Skeletal muscle satellite cell (primary cell): ENCODE measurements around the gene HTRA3.

ENCODE experiments used
- H3K27me3 ChIP-seq: 2 replicates; pipeline ENCODE4 v1.7.0; 2013; ENCODE audit warnings: low read length; ENCODE audit not compliant: control insufficient read depth, insufficient read depth
- H3K36me3 ChIP-seq: 2 replicates; pipeline ENCODE4 v1.7.0; 2013; ENCODE audit warnings: mild to moderate bottlenecking, control low read depth, low read length; ENCODE audit not compliant: insufficient read depth
- H3K4me1 ChIP-seq: 2 replicates; pipeline ENCODE4 v1.7.0; 2013; ENCODE audit warnings: low read length; ENCODE audit not compliant: control insufficient read depth, insufficient read depth
- H3K4me2 ChIP-seq: 2 replicates; pipeline ENCODE4 v1.7.0; 2013; ENCODE audit warnings: mild to moderate bottlenecking, low read length
- H3K4me3 ChIP-seq: 2 replicates; pipeline ENCODE4 v1.7.0; 2013; ENCODE audit warnings: low read length
- H3K9ac ChIP-seq: 2 replicates; pipeline ENCODE4 v1.7.0; 2013; ENCODE audit warnings: mild to moderate bottlenecking, low read depth, low read length, moderate library complexity
- H3K9me3 ChIP-seq: replicated peaks from 2 replicates; pipeline ENCODE4 v1.7.0; 2013; ENCODE audit warnings: mild to moderate bottlenecking, control low read depth, low read length

Gene HTRA3

GRCh38 chr4:8227771-8228318 is 41.7 kb upstream of the HTRA3 start:
- peaks cover 15% of the 10 kb centered on the region for H3K4me1 ChIP-seq
- H3K36me3 ChIP-seq: no peaks in the 10 kb centered on the region
- H3K9me3 ChIP-seq: no peaks in the 10 kb centered on the region
- H3K4me2 ChIP-seq: peak overlapping the region; percentile 60
- H3K9ac ChIP-seq: no peak overlapping the region
- H3K4me3 ChIP-seq: no peak overlapping the region
- no peaks in the 10 kb centered on the region for H3K27me3 ChIP-seq

GRCh38 chr4:8228319-8229250 is 41.0 kb upstream of the HTRA3 start:
- H3K9me3 ChIP-seq: no peaks in the 10 kb centered on the region
- H3K4me3 ChIP-seq: no peak overlapping the region
- no peaks in the 10 kb centered on the region for H3K36me3 ChIP-seq
- H3K4me2 ChIP-seq: peak overlapping the region; percentile 60
- no peaks in the 10 kb centered on the region for H3K27me3 ChIP-seq
- no peak overlapping the region for H3K9ac ChIP-seq
- H3K4me1 ChIP-seq: peaks cover 15% of the 10 kb centered on the region

GRCh38 chr4:8229331-8229975 is 40.1 kb upstream of the HTRA3 start:
- H3K9me3 ChIP-seq: no peaks in the 10 kb centered on the region
- H3K9ac ChIP-seq: no peak overlapping the region
- H3K27me3 ChIP-seq: no peaks in the 10 kb centered on the region
- no peak overlapping the region for H3K4me3 ChIP-seq
- no peak overlapping the region for H3K4me2 ChIP-seq
- no peaks in the 10 kb centered on the region for H3K36me3 ChIP-seq
- peaks cover 15% of the 10 kb centered on the region for H3K4me1 ChIP-seq

GRCh38 chr4:8230033-8230432 is 39.5 kb upstream of the HTRA3 start:
- Histone ChIP-seq H3K27me3 (no peaks in the 10 kb centered on the region), H3K9me3 (no peaks in the 10 kb centered on the region), H3K36me3 (no peaks in the 10 kb centered on the region), H3K4me1 (peaks cover 15% of the 10 kb centered on the region), H3K9ac (no peak overlapping the region), H3K4me2 (no peak overlapping the region), H3K4me3 (no peak overlapping the region)

- H3K36me3 ChIP-seq: no peaks in the 10 kb centered on the region
- no peak overlapping the region for H3K9ac ChIP-seq
- H3K4me2 ChIP-seq: no peak overlapping the region
- H3K4me1 ChIP-seq: peaks cover 15% of the 10 kb centered on the region
- H3K27me3 ChIP-seq: no peaks in the 10 kb centered on the region
- no peak overlapping the region for H3K4me3 ChIP-seq
- H3K9me3 ChIP-seq: no peaks in the 10 kb centered on the region
Observed at GRCh38 chr4:8230891-8231290, 38.7 kb upstream of the HTRA3 start.

- Histone ChIP-seq H3K9ac (no peak overlapping the region), H3K27me3 (no peaks in the 10 kb centered on the region), H3K36me3 (no peaks in the 10 kb centered on the region), H3K9me3 (no peaks in the 10 kb centered on the region), H3K4me2 (no peak overlapping the region), H3K4me1 (peaks cover 15% of the 10 kb centered on the region), H3K4me3 (no peak overlapping the region)
Observed at GRCh38 chr4:8231551-8232049, 38.0 kb upstream of the HTRA3 start.

GRCh38 chr4:8232748-8233147 is 36.8 kb upstream of the HTRA3 start:
- Histone ChIP-seq H3K4me2 (no peak overlapping the region), H3K27me3 (no peaks in the 10 kb centered on the region), H3K36me3 (no peaks in the 10 kb centered on the region), H3K9ac (no peak overlapping the region), H3K4me3 (no peak overlapping the region), H3K9me3 (no peaks in the 10 kb centered on the region), H3K4me1 (peaks cover 14% of the 10 kb centered on the region)

GRCh38 chr4:8233672-8234484 is 35.7 kb upstream of the HTRA3 start:
- Histone ChIP-seq H3K27me3 (no peaks in the 10 kb centered on the region), H3K4me2 (no peak overlapping the region), H3K36me3 (no peaks in the 10 kb centered on the region), H3K9me3 (no peaks in the 10 kb centered on the region), H3K4me1 (peaks cover 2% of the 10 kb centered on the region), H3K9ac (no peak overlapping the region), H3K4me3 (no peak overlapping the region)

GRCh38 chr4:8234715-8235114 is 34.8 kb upstream of the HTRA3 start:
- Histone ChIP-seq H3K36me3 (no peaks in the 10 kb centered on the region), H3K9ac (no peak overlapping the region), H3K27me3 (no peaks in the 10 kb centered on the region), H3K9me3 (no peaks in the 10 kb centered on the region), H3K4me3 (no peak overlapping the region), H3K4me2 (no peak overlapping the region), H3K4me1 (no peaks in the 10 kb centered on the region)

GRCh38 chr4:8235224-8235623 is 34.3 kb upstream of the HTRA3 start:
- Histone ChIP-seq H3K4me3 (no peak overlapping the region), H3K9me3 (no peaks in the 10 kb centered on the region), H3K4me1 (no peaks in the 10 kb centered on the region), H3K27me3 (no peaks in the 10 kb centered on the region), H3K36me3 (no peaks in the 10 kb centered on the region), H3K9ac (no peak overlapping the region), H3K4me2 (no peak overlapping the region)

GRCh38 chr4:8235686-8236085 is 33.9 kb upstream of the HTRA3 start:
- H3K36me3 ChIP-seq: no peaks in the 10 kb centered on the region
- H3K27me3 ChIP-seq: no peaks in the 10 kb centered on the region
- H3K9ac ChIP-seq: no peak overlapping the region
- H3K4me1 ChIP-seq: no peaks in the 10 kb centered on the region
- H3K4me3 ChIP-seq: no peak overlapping the region
- H3K4me2 ChIP-seq: no peak overlapping the region
- no peaks in the 10 kb centered on the region for H3K9me3 ChIP-seq
